Chondrocyte (in vitro differentiated cells): ENCODE data around the gene C1orf35. TPM values are rescaled to one million over a fixed set of nuclear protein-coding genes. Genes with fewer than 3 reads are reported as not detected.

Source experiments
- DNase-seq: peaks from one replicate; pipeline ENCODE4 v3.0.0; 2021; ENCODE audit warnings: mixed read lengths, low spot score
- H3K27ac Mint-ChIP-seq: one replicate; pipeline ENCODE4 v1.8.0; 2021; ENCODE audit warnings: mild to moderate bottlenecking, moderate library complexity, mixed read lengths; ENCODE audit not compliant: unreplicated experiment
- H3K27me3 Mint-ChIP-seq: 2 replicates; pipeline ENCODE4 v1.8.0; 2021; ENCODE audit warnings: low read depth, mixed read lengths
- H3K36me3 Mint-ChIP-seq: 2 replicates; pipeline ENCODE4 v1.8.0; 2021; ENCODE audit warnings: low read depth, mixed read lengths
- H3K4me1 Mint-ChIP-seq: 2 replicates; pipeline ENCODE4 v1.8.0; 2021; ENCODE audit warnings: low read depth, mild to moderate bottlenecking, mixed read lengths
- H3K4me3 Mint-ChIP-seq: one replicate; pipeline ENCODE4 v1.8.0; 2021; ENCODE audit warnings: mild to moderate bottlenecking, moderate library complexity, mixed read lengths; ENCODE audit not compliant: unreplicated experiment
- H3K9me3 Mint-ChIP-seq: 2 replicates; pipeline ENCODE4 v1.8.0; 2021; ENCODE audit warnings: low read depth, mixed read lengths
- CTCF ChIP-seq: fragments of 200-600 bp; sonication (generic); IDR thresholded peaks from 2 replicates; pipeline ENCODE4 v1.5.0; 2021; ENCODE audit warnings: antibody characterized with exemption, mild to moderate bottlenecking, moderate library complexity
- total RNA-seq: library from RNA; stranded (reverse); gene quantifications from 3 replicates; pipeline ENCODE4 v1.2.1, GENCODE V29; 2021

The C1orf35 gene
- total RNA-seq, 1 donor from 2014 or later = 13.3 TPM

GRCh38 chr1:228131766-228132165, 28.6 kb upstream of the C1orf35 start:
- H3K27ac Mint-ChIP-seq = no peak overlapping the region
- H3K9me3 Mint-ChIP-seq = no peaks in the 10 kb centered on the region
- peaks cover 7% of the 10 kb centered on the region for H3K4me1 Mint-ChIP-seq

GRCh38 chr1:228125185-228125584, 22.1 kb upstream of the C1orf35 start:
- Mint-ChIP-seq H3K4me1 (peaks cover 7% of the 10 kb centered on the region), H3K4me3 (no peak overlapping the region), H3K27ac (no peak overlapping the region), H3K27me3 (peaks cover 14% of the 10 kb centered on the region), H3K9me3 (no peaks in the 10 kb centered on the region), H3K36me3 (no peaks in the 10 kb centered on the region)
- DNase-seq = no peak
- TF ChIP-seq CTCF = no peak

More at GRCh38 chr1:228131766-228132165, 28.6 kb upstream of the C1orf35 start:
- Mint-ChIP-seq H3K27me3 (peaks cover 23% of the 10 kb centered on the region), H3K36me3 (no peaks in the 10 kb centered on the region), H3K4me3 (no peak overlapping the region)
- no peak for TF ChIP-seq CTCF
- no peak for DNase-seq

- Mint-ChIP-seq H3K36me3 (no peaks in the 10 kb centered on the region), H3K27ac (no peak overlapping the region), H3K4me1 (peaks cover 12% of the 10 kb centered on the region), H3K9me3 (no peaks in the 10 kb centered on the region), H3K27me3 (peaks cover 14% of the 10 kb centered on the region), H3K4me3 (no peak overlapping the region)
- DNase-seq = no peak
- no peak for TF ChIP-seq CTCF
Observed at GRCh38 chr1:228123505-228123904, 20.4 kb upstream of the C1orf35 start.

GRCh38 chr1:228122921-228123441, 19.9 kb upstream of the C1orf35 start:
- TF ChIP-seq CTCF = no peak
- no peaks in the 10 kb centered on the region for H3K36me3 Mint-ChIP-seq
- peaks cover 12% of the 10 kb centered on the region for H3K4me1 Mint-ChIP-seq
- DNase-seq = no peak
- peaks cover 2% of the 10 kb centered on the region for H3K9me3 Mint-ChIP-seq
- H3K4me3 Mint-ChIP-seq = no peak overlapping the region
- H3K27me3 Mint-ChIP-seq = peaks cover 14% of the 10 kb centered on the region
- no peak overlapping the region for H3K27ac Mint-ChIP-seq

- H3K36me3 Mint-ChIP-seq = no peaks in the 10 kb centered on the region
- H3K9me3 Mint-ChIP-seq = peaks cover 5% of the 10 kb centered on the region
- peaks cover 11% of the 10 kb centered on the region for H3K27me3 Mint-ChIP-seq
- TF ChIP-seq CTCF = no peak
- no peak overlapping the region for H3K27ac Mint-ChIP-seq
- peaks cover 12% of the 10 kb centered on the region for H3K4me1 Mint-ChIP-seq
- H3K4me3 Mint-ChIP-seq = no peak overlapping the region
- no peak for DNase-seq
Observed at GRCh38 chr1:228120857-228121489, 17.8 kb upstream of the C1orf35 start.
